ENCODE data around the gene LIF.

The LIF gene

DNA sequence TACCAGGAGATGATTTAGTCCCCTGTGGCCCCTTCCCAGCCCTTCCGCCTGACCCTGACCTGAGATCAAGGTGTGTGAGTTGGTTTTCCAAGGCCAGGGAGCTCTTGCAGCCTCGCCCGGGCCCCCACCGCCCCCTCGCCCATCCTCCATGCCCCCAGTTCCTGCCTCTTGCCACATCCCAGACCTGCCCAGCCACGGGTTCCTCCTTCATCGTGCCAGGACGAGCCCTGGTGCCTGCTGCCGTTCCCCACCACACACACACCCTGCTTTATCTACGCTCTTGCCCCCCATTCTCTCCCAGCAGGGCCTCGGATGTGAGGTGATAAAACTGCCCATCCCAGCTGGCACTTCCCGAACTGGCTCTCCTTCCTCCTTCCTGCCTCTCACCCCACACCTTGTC is 1.4 kb upstream of the LIF start:
- peaks cover 3% of the 10 kb centered on the region; the same call in 1 of the 2 replicates for H3K4me1 ChIP-seq (ENCODE audit: control insufficient read depth, insufficient read depth, low read length)
- H3K36me3 ChIP-seq (ENCODE audit: control insufficient read depth in 2 of 2, insufficient read depth in 1 of 2, low read length in 2 of 2): peaks cover 0 to 18% of the 10 kb centered on the region in 2 experiments; a peak in 1 of 3 replicates
- ChIA-PET CTCF (interaction anchor here (0.5 kb wide), 1 partner anchor 15 kb away, joined by 3 read pairs; no protein-coding TSS in a partner anchor), POLR2A (no interaction called here)
- TF ChIP-seq, protein P1, sequence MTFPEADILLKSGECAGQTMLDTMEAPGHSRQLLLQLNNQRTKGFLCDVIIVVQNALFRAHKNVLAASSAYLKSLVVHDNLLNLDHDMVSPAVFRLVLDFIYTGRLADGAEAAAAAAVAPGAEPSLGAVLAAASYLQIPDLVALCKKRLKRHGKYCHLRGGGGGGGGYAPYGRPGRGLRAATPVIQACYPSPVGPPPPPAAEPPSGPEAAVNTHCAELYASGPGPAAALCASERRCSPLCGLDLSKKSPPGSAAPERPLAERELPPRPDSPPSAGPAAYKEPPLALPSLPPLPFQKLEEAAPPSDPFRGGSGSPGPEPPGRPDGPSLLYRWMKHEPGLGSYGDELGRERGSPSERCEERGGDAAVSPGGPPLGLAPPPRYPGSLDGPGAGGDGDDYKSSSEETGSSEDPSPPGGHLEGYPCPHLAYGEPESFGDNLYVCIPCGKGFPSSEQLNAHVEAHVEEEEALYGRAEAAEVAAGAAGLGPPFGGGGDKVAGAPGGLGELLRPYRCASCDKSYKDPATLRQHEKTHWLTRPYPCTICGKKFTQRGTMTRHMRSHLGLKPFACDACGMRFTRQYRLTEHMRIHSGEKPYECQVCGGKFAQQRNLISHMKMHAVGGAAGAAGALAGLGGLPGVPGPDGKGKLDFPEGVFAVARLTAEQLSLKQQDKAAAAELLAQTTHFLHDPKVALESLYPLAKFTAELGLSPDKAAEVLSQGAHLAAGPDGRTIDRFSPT (tag by site-specific recombination; IDR thresholded peaks at IDR 0.05): peak; percentile 29; the same call in 1 of the 2 replicates
- TF ChIP-seq, protein P2, sequence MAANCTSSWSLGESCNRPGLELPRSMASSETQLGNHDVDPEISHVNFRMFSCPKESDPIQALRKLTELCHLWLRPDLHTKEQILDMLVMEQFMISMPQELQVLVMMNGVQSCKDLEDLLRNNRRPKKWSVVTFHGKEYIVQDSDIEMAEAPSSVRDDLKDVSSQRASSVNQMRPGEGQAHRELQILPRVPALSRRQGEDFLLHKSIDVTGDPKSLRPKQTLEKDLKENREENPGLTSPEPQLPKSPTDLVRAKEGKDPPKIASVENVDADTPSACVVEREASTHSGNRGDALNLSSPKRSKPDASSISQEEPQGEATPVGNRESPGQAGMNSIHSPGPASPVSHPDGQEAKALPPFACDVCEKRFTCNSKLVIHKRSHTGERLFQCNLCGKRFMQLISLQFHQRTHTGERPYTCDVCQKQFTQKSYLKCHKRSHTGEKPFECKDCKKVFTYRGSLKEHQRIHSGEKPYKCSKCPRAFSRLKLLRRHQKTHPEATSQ (tag by site-specific recombination; IDR thresholded peaks at IDR 0.05): no peak
- TF ChIP-seq, protein P3, sequence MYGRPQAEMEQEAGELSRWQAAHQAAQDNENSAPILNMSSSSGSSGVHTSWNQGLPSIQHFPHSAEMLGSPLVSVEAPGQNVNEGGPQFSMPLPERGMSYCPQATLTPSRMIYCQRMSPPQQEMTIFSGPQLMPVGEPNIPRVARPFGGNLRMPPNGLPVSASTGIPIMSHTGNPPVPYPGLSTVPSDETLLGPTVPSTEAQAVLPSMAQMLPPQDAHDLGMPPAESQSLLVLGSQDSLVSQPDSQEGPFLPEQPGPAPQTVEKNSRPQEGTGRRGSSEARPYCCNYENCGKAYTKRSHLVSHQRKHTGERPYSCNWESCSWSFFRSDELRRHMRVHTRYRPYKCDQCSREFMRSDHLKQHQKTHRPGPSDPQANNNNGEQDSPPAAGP (tag by site-specific recombination; IDR thresholded peaks at IDR 0.05): 0 out of 2 replicates have a peak, but pooled peaks have one; percentile 28
- TF ChIP-seq, protein P4, sequence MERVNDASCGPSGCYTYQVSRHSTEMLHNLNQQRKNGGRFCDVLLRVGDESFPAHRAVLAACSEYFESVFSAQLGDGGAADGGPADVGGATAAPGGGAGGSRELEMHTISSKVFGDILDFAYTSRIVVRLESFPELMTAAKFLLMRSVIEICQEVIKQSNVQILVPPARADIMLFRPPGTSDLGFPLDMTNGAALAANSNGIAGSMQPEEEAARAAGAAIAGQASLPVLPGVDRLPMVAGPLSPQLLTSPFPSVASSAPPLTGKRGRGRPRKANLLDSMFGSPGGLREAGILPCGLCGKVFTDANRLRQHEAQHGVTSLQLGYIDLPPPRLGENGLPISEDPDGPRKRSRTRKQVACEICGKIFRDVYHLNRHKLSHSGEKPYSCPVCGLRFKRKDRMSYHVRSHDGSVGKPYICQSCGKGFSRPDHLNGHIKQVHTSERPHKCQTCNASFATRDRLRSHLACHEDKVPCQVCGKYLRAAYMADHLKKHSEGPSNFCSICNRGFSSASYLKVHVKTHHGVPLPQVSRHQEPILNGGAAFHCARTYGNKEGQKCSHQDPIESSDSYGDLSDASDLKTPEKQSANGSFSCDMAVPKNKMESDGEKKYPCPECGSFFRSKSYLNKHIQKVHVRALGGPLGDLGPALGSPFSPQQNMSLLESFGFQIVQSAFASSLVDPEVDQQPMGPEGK (tag by site-specific recombination; IDR thresholded peaks at IDR 0.05): peak; percentile 27; the same call in 1 of the 2 replicates
- no peaks in the 10 kb centered on the region for H3K9me3 ChIP-seq (ENCODE audit: control insufficient read depth, insufficient read depth, low read depth, low read length)
- H3K4me3 ChIP-seq (ENCODE audit: low read depth, low read length): no peak overlapping the region
- no peak overlapping the region for H3K27ac ChIP-seq (ENCODE audit: extremely low read depth, low read depth, low read length)

DNA sequence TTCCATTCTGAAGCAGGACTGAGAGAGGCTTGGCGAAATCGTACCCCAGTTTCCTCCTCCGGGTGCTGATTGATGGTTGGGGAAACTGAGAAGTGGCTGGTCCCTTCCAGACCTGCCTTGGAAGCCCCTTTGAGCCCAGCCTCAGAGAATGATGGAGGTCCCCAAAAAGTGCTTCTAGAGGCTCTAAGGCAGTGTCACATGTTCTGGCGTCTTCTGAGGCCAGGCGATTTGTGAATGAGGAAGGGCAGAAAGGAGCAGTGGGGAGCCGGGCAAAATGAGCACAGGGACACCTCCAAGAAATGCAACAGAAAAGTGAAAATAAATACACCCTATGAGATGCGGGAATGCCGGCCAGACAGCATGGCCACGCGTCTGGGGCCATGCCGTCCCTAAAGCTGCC is 1.0 kb upstream of the LIF start:
- Histone ChIP-seq H3K4me3 (ENCODE audit: low read depth, low read length) (no peak overlapping the region), H3K9me3 (ENCODE audit: control insufficient read depth, insufficient read depth, low read depth, low read length) (no peaks in the 10 kb centered on the region), H3K4me1 (ENCODE audit: control insufficient read depth, insufficient read depth, low read length) (peaks cover 3% of the 10 kb centered on the region; the same call in 1 of the 2 replicates), H3K27ac (ENCODE audit: extremely low read depth, low read depth, low read length) (no peak overlapping the region), H3K36me3 (ENCODE audit: control insufficient read depth in 2 of 2, insufficient read depth in 1 of 2, low read length in 2 of 2) (peaks cover 0 to 22% of the 10 kb centered on the region in 2 experiments; a peak in 1 of 3 replicates)
- no peak for TF ChIP-seq ZNF23 (tag by site-specific recombination; IDR thresholded peaks at IDR 0.05; ENCODE audit: borderline replicate concordance)
- peak; percentile 100 for TF ChIP-seq ZNF214 (tag by site-specific recombination; IDR thresholded peaks at IDR 0.05; ENCODE audit: borderline replicate concordance)
- ChIA-PET CTCF (no interaction called here), POLR2A (no interaction called here)

DNA sequence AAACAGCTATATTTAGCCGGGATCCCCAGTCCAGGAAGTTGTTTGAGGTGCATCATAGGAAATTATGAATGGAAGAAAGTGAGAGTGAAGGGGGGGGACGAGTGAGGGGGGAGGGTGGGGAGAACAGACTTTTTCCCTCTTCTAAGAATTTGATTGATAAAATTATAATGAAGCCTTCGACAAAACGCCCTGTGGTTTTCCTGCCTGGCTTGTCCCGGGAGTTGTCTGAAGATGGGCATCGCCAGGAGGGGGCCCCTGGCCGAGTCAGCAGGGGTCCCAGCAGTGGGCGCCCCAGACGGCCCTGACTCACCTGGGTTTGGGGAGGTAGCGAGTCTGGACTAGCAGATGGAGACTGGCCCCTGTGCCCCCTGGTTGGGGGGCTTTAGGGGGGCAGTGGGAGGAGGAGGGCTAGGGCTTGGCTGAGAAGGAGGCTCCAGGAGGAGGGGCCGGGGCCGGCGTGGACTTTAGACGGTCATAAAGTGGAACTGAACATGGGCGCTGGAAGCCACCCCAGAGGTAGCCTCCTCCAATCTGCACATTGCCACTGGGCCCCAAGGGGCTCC is 336 bp upstream of the LIF start:
- H3K4me1 ChIP-seq (ENCODE audit: control insufficient read depth, insufficient read depth, low read length): peaks cover 3% of the 10 kb centered on the region; the same call in 1 of the 2 replicates
- CTCF ChIA-PET: interaction anchor here (1.3 kb wide), 2 partner anchors 9 to 139 kb away, joined by 4 to 6 read pairs; no protein-coding TSS in a partner anchor
- TF ChIP-seq TCF7L2 (IDR thresholded peaks at IDR 0.05; ENCODE audit: borderline replicate concordance, low read depth, low read length) (no peak), SP7 (tag by site-specific recombination; IDR thresholded peaks at IDR 0.05) (no peak), GLIS2 (tag by site-specific recombination; IDR thresholded peaks at IDR 0.05) (peak; percentile 92)
- TF ChIP-seq, protein P5, sequence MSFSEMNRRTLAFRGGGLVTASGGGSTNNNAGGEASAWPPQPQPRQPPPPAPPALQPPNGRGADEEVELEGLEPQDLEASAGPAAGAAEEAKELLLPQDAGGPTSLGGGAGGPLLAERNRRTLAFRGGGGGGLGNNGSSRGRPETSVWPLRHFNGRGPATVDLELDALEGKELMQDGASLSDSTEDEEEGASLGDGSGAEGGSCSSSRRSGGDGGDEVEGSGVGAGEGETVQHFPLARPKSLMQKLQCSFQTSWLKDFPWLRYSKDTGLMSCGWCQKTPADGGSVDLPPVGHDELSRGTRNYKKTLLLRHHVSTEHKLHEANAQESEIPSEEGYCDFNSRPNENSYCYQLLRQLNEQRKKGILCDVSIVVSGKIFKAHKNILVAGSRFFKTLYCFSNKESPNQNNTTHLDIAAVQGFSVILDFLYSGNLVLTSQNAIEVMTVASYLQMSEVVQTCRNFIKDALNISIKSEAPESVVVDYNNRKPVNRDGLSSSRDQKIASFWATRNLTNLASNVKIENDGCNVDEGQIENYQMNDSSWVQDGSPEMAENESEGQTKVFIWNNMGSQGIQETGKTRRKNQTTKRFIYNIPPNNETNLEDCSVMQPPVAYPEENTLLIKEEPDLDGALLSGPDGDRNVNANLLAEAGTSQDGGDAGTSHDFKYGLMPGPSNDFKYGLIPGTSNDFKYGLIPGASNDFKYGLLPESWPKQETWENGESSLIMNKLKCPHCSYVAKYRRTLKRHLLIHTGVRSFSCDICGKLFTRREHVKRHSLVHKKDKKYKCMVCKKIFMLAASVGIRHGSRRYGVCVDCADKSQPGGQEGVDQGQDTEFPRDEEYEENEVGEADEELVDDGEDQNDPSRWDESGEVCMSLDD (tag by site-specific recombination; IDR thresholded peaks at IDR 0.05): peak; percentile 62
- TF ChIP-seq, protein P4 (tag by site-specific recombination; IDR thresholded peaks at IDR 0.05): peak; percentile 85
- TF ChIP-seq, protein P6, sequence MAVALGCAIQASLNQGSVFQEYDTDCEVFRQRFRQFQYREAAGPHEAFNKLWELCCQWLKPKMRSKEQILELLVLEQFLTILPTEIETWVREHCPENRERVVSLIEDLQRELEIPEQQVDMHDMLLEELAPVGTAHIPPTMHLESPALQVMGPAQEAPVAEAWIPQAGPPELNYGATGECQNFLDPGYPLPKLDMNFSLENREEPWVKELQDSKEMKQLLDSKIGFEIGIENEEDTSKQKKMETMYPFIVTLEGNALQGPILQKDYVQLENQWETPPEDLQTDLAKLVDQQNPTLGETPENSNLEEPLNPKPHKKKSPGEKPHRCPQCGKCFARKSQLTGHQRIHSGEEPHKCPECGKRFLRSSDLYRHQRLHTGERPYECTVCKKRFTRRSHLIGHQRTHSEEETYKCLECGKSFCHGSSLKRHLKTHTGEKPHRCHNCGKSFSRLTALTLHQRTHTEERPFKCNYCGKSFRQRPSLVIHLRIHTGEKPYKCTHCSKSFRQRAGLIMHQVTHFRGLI (tag by site-specific recombination; IDR thresholded peaks at IDR 0.05): no peak
- TF ChIP-seq, protein P1 (tag by site-specific recombination; IDR thresholded peaks at IDR 0.05): 0 out of 2 replicates have a peak, but pooled peaks have one; percentile 26

More for the DNA sequence above, 336 bp upstream of the LIF start:
- POLR2A ChIA-PET: interaction anchor here (0.6 to 1.8 kb wide), 3 partner anchors 10 to 40 kb away, joined by 3 to 7 read pairs (median 3); no protein-coding TSS in a partner anchor
- H3K27ac ChIP-seq (ENCODE audit: extremely low read depth, low read depth, low read length): no peak overlapping the region; the same call in 1 of the 2 replicates
- H3K4me3 ChIP-seq (ENCODE audit: low read depth, low read length): peak overlapping the region; percentile 56
- peaks cover 0 to 23% of the 10 kb centered on the region in 2 experiments; a peak in 1 of 3 replicates for H3K36me3 ChIP-seq (ENCODE audit: control insufficient read depth in 2 of 2, insufficient read depth in 1 of 2, low read length in 2 of 2)
- H3K9me3 ChIP-seq (ENCODE audit: control insufficient read depth, insufficient read depth, low read depth, low read length): no peaks in the 10 kb centered on the region

Data from HEK293 (cell line).